22Rv1 (cell line): ENCODE measurements around the gene KRT33A.
"Not testable (repeated sequence)": the region's sequence is repeated elsewhere in the genome, so short reads cannot be mapped to it uniquely, and the experiment has no call there.

Source experiments
- ZFX ChIP-seq: fragments of 450-650 bp; IDR thresholded peaks from 2 replicates; pipeline ENCODE4 v1.6.1; 2017; ENCODE audit warnings: antibody characterized with exemption, borderline replicate concordance
- TF ChIP-seq, protein P1 (sequence below): fragments of 450-650 bp; IDR thresholded peaks from 2 replicates; pipeline ENCODE4 v1.5.1; 2017; ENCODE audit warnings: mild to moderate bottlenecking

DNA sequence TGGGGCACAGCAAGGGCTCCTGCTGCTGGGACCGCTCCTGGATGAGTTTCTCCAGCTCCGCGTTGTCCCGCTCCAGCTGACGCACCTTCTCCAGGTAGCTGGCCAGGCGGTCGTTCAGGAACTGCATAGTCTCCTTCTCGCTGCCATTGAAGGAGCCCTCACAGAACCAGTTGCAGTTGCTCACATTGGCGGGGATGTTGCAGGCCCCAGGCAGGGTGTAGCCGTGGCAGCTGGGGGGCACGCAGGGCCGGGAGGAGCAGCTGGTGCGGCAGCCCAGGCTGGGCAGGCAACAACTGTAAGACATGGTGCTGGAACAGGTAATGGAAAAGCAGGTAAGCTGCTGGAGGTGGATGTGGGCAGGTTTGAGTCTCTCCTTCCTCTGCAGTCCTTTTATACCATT, 31.3 kb upstream of the KRT33A start, which contains the start of gene KRT34:
- TF ChIP-seq, protein P1, sequence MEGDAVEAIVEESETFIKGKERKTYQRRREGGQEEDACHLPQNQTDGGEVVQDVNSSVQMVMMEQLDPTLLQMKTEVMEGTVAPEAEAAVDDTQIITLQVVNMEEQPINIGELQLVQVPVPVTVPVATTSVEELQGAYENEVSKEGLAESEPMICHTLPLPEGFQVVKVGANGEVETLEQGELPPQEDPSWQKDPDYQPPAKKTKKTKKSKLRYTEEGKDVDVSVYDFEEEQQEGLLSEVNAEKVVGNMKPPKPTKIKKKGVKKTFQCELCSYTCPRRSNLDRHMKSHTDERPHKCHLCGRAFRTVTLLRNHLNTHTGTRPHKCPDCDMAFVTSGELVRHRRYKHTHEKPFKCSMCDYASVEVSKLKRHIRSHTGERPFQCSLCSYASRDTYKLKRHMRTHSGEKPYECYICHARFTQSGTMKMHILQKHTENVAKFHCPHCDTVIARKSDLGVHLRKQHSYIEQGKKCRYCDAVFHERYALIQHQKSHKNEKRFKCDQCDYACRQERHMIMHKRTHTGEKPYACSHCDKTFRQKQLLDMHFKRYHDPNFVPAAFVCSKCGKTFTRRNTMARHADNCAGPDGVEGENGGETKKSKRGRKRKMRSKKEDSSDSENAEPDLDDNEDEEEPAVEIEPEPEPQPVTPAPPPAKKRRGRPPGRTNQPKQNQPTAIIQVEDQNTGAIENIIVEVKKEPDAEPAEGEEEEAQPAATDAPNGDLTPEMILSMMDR = not testable (repeated sequence)
- TF ChIP-seq ZFX = not testable (repeated sequence)
